ENCODE measurements around the gene BCOR. TPM values are rescaled to one million over a fixed set of nuclear protein-coding genes. Genes with fewer than 3 reads are reported as not detected.

The BCOR gene
- total and polyA plus RNA-seq, 2 of the 13 experiments (the other 11 are each of a cell fraction or from before 2014, with no cell fraction given): 14.3 to 15.2 TPM

DNA sequence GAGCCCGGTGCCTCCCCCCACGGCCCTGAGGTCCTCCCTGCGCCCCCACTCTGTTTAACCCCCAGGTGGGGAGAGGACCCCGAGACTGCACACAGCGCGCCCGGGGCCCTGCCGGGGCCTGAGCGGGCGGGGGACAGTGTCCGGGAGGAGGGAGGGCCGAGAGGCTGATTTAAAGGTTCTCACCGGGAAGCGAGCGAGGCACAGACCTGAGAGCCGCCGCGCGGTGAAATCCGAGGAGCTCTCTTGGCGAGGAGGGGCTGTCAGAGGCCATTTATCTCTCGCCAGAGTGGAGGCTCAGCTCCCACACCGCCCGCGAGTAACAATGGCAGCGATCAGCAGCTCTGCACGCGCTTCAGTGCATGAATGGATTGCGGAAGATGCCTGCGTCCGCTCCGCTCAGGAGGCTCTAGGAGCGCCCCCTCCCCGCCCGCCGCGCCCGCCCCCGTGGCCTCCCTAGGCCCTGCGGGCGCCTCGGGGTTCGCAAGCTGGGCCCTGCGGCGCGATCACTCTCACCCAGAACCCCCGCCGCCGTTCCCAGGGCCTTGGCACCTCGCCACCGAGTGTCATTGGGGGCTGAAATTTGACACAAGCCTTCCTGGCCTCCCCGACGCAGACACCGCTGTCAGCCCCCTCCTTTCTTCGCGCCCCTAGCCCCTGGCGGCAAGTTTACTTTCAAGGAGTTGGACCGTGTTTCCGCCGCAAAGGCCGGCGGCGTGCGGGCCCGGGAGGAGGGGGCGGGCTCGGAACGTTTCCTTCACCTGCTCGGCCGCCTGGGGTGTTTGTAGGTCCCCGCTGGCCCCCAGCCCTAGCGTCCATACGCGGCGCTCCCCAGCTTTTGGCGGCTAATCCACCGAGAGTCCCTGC, 48.7 kb upstream of the BCOR start (continued):
- TF ChIP-seq SNAPC4 (CRISPR knock-in tag; IDR thresholded peaks at IDR 0.05) (no peak), ZNF607 (CRISPR knock-in tag; IDR thresholded peaks at IDR 0.05; ENCODE audit: borderline replicate concordance) (no peak), ZNF3 (CRISPR knock-in tag; IDR thresholded peaks at IDR 0.05) (no peak), SKI (IDR thresholded peaks at IDR 0.05; ENCODE audit: partially characterized antibody) (no peak), RCOR2 (CRISPR knock-in tag; IDR thresholded peaks at IDR 0.05) (no peak), RBM39 (IDR thresholded peaks at IDR 0.05; ENCODE audit: low read depth, low read length, poor library complexity, severe bottlenecking) (no peak), MBNL3 (CRISPR knock-in tag; conservative IDR thresholded peaks at IDR 0.05) (no peak), ZNF451 (CRISPR knock-in tag; IDR thresholded peaks at IDR 0.05) (no peak), KIAA2018 (CRISPR knock-in tag; IDR thresholded peaks at IDR 0.05; ENCODE audit: borderline replicate concordance) (no peak), SMARCC2 (IDR thresholded peaks at IDR 0.05) (no peak)
- TF ChIP-seq, protein P1, sequence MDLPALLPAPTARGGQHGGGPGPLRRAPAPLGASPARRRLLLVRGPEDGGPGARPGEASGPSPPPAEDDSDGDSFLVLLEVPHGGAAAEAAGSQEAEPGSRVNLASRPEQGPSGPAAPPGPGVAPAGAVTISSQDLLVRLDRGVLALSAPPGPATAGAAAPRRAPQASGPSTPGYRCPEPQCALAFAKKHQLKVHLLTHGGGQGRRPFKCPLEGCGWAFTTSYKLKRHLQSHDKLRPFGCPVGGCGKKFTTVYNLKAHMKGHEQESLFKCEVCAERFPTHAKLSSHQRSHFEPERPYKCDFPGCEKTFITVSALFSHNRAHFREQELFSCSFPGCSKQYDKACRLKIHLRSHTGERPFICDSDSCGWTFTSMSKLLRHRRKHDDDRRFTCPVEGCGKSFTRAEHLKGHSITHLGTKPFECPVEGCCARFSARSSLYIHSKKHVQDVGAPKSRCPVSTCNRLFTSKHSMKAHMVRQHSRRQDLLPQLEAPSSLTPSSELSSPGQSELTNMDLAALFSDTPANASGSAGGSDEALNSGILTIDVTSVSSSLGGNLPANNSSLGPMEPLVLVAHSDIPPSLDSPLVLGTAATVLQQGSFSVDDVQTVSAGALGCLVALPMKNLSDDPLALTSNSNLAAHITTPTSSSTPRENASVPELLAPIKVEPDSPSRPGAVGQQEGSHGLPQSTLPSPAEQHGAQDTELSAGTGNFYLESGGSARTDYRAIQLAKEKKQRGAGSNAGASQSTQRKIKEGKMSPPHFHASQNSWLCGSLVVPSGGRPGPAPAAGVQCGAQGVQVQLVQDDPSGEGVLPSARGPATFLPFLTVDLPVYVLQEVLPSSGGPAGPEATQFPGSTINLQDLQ (CRISPR knock-in tag; IDR thresholded peaks at IDR 0.05): no peak
